ENCODE measurements around the gene FBXL7. TPM values are rescaled to one million over a fixed set of nuclear protein-coding genes. Genes with fewer than 3 reads are reported as not detected.

Gene FBXL7
- polyA plus RNA-seq, 1 donor (not counting 4 experiments of a cell fraction or from before 2014, with no cell fraction given), result 0.22 TPM

DNA sequence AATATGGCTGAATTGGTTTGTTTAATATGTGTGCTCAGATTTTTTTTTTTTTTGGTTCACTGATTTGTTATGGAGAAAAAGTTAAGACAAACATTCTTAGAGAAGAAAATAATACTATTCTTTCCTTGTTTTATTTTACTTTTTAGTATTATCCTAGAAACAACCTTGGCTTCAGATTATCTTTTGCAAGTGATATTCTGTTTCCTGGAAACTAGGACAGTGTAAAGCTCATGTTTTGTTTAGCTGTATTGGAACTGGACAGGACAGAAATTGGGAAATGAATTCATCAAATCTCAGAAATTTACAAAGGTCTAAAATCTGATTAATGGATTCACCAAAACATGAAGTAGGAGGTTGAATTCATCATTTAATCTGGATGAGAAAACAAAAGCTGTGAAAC is 130.5 kb downstream of the FBXL7 start:
- TF ChIP-seq EZH2 (IDR thresholded peaks at IDR 0.05; ENCODE audit: low read length), result no peak
- H3K9ac ChIP-seq (ENCODE audit: control insufficient read depth, extremely low read depth, insufficient read depth, low read length), result no peak overlapping the region
- no peaks in the 10 kb centered on the region for H3K9me3 ChIP-seq (ENCODE audit: control insufficient read depth, low read depth, low read length)
- H3K4me2 ChIP-seq (ENCODE audit: control insufficient read depth, extremely low read depth, insufficient read depth, low read depth, low read length), result no peak overlapping the region
- H3K36me3 ChIP-seq (ENCODE audit: control insufficient read depth in 2 of 2, extremely low read depth in 1 of 2, insufficient read depth in 2 of 2, low read length in 2 of 2), result no peaks in the 10 kb centered on the region
- DNase-seq (ENCODE audit: low read depth, low spot score), result no peak
- H3K9me1 ChIP-seq (ENCODE audit: control insufficient read depth, extremely low read depth, insufficient read depth, low read length), result no peaks in the 10 kb centered on the region
- no peaks in the 10 kb centered on the region for H3K79me2 ChIP-seq (ENCODE audit: control insufficient read depth, insufficient read depth, low read length)
- dilution Hi-C loops (cut with MboI; ENCODE audit: extremely low pct_ligation_motif_present, low sequenced_read_pairs), result no loop called here
- no peaks in the 10 kb centered on the region for H3K4me1 ChIP-seq (ENCODE audit: control insufficient read depth, extremely low read depth, insufficient read depth, low read length)
- no peak for FAIRE-seq
- no peaks in the 10 kb centered on the region for H4K20me1 ChIP-seq (ENCODE audit: control insufficient read depth, extremely low read depth, insufficient read depth, low read length)
- H3K4me3 ChIP-seq (ENCODE audit: control insufficient read depth in 2 of 3, extremely low read depth in 1 of 3, insufficient read depth in 2 of 3, low read depth in 1 of 3, low read length in 3 of 3), result no peak overlapping the region
- H3K27me3 ChIP-seq (ENCODE audit: control insufficient read depth, extremely low read depth, insufficient read depth, low read length), result no peaks in the 10 kb centered on the region
- H2AFZ ChIP-seq (ENCODE audit: control insufficient read depth, low read length), result no peak overlapping the region
- H3K27ac ChIP-seq (ENCODE audit: control insufficient read depth, insufficient read depth, low read length), result no peak overlapping the region

DNA sequence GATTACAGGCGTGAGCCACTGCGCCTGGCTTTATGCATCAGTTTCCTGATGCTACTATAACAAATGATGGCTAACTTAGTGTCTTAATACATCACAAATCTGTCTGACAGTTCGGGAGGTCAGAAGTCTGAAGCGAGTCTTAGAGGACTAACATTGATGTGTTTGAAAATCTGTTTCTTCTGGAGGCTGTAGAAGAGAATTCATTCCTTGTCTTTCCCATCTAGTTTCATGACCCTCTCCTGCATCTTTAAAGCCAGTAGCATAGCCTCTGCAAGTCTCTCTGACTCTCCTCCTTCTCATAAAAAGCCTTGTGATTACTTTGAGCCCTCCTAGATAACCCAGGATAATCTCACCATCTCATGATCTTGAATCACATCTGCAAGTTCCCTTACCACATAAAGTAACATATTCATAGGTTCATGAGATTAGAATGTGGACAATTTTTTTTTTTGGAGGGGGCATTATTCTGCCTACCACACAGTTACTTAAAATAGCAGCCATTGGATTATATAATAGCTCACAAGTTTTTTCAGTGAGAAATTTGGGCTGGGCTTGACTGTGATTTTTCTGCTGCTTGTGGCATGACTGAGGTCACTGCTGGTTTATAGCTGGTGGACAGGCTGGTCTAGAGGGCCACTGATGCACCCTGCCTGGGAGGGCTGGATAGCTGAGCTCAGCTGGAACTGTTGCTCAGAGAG is 134.8 kb downstream of the FBXL7 start:
- H3K9me3 ChIP-seq (ENCODE audit: control insufficient read depth, low read depth, low read length), result no peaks in the 10 kb centered on the region
- H3K4me1 ChIP-seq (ENCODE audit: control insufficient read depth, extremely low read depth, insufficient read depth, low read length), result no peaks in the 10 kb centered on the region
- no peak for DNase-seq (ENCODE audit: low read depth, low spot score)
- H3K36me3 ChIP-seq (ENCODE audit: control insufficient read depth in 2 of 2, extremely low read depth in 1 of 2, insufficient read depth in 2 of 2, low read length in 2 of 2), result no peaks in the 10 kb centered on the region
- H3K9ac ChIP-seq (ENCODE audit: control insufficient read depth, extremely low read depth, insufficient read depth, low read length), result no peak overlapping the region
- no peak overlapping the region for H3K27ac ChIP-seq (ENCODE audit: control insufficient read depth, insufficient read depth, low read length)
- FAIRE-seq, result no peak
- no peaks in the 10 kb centered on the region for H3K9me1 ChIP-seq (ENCODE audit: control insufficient read depth, extremely low read depth, insufficient read depth, low read length)
- dilution Hi-C loops (cut with MboI; ENCODE audit: extremely low pct_ligation_motif_present, low sequenced_read_pairs), result no loop called here
- TF ChIP-seq, protein P1, sequence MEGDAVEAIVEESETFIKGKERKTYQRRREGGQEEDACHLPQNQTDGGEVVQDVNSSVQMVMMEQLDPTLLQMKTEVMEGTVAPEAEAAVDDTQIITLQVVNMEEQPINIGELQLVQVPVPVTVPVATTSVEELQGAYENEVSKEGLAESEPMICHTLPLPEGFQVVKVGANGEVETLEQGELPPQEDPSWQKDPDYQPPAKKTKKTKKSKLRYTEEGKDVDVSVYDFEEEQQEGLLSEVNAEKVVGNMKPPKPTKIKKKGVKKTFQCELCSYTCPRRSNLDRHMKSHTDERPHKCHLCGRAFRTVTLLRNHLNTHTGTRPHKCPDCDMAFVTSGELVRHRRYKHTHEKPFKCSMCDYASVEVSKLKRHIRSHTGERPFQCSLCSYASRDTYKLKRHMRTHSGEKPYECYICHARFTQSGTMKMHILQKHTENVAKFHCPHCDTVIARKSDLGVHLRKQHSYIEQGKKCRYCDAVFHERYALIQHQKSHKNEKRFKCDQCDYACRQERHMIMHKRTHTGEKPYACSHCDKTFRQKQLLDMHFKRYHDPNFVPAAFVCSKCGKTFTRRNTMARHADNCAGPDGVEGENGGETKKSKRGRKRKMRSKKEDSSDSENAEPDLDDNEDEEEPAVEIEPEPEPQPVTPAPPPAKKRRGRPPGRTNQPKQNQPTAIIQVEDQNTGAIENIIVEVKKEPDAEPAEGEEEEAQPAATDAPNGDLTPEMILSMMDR (optimal IDR thresholded peaks at IDR 0.05 in 1 of 3, IDR thresholded peaks at IDR 0.05 in 1 of 3, conservative IDR thresholded peaks at IDR 0.05 in 1 of 3; ENCODE audit: extremely low read depth in 1 of 3, insufficient read depth in 2 of 3, low read length in 3 of 3), result no peak
- no peak for TF ChIP-seq EZH2 (IDR thresholded peaks at IDR 0.05; ENCODE audit: low read length)
- no peaks in the 10 kb centered on the region for H3K79me2 ChIP-seq (ENCODE audit: control insufficient read depth, insufficient read depth, low read length)
- H3K27me3 ChIP-seq (ENCODE audit: control insufficient read depth, extremely low read depth, insufficient read depth, low read length), result no peaks in the 10 kb centered on the region
- no peaks in the 10 kb centered on the region for H4K20me1 ChIP-seq (ENCODE audit: control insufficient read depth, extremely low read depth, insufficient read depth, low read length)
- H2AFZ ChIP-seq (ENCODE audit: control insufficient read depth, low read length), result no peak overlapping the region
- no peak overlapping the region for H3K4me3 ChIP-seq (ENCODE audit: control insufficient read depth in 2 of 3, extremely low read depth in 1 of 3, insufficient read depth in 2 of 3, low read depth in 1 of 3, low read length in 3 of 3)
- no peak overlapping the region for H3K4me2 ChIP-seq (ENCODE audit: control insufficient read depth, extremely low read depth, insufficient read depth, low read depth, low read length)

DNA sequence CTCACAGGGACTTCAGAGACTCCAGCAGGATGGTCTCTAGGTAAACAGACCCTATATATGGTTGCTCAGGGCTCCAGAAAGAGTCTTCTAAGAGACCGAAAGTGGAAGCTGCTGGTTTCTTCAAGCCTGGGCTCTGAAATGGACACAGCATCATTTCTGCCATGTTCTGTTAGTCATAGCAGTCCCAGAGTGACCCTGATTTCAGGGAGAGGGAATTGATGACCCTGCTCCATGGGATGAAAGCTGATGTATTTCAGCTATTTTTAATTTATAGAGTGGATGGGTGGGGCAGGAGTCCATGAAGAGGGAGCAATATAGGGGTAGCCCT is 135.3 kb downstream of the FBXL7 start:
- FAIRE-seq, result no peak
- DNase-seq (ENCODE audit: low read depth, low spot score), result no peak
- Histone ChIP-seq H4K20me1 (ENCODE audit: control insufficient read depth, extremely low read depth, insufficient read depth, low read length) (no peaks in the 10 kb centered on the region), H3K9me3 (ENCODE audit: control insufficient read depth, low read depth, low read length) (no peaks in the 10 kb centered on the region), H3K79me2 (ENCODE audit: control insufficient read depth, insufficient read depth, low read length) (no peaks in the 10 kb centered on the region), H3K9ac (ENCODE audit: control insufficient read depth, extremely low read depth, insufficient read depth, low read length) (no peak overlapping the region), H3K36me3 (ENCODE audit: control insufficient read depth in 2 of 2, extremely low read depth in 1 of 2, insufficient read depth in 2 of 2, low read length in 2 of 2) (no peaks in the 10 kb centered on the region), H3K27me3 (ENCODE audit: control insufficient read depth, extremely low read depth, insufficient read depth, low read length) (no peaks in the 10 kb centered on the region), H3K4me1 (ENCODE audit: control insufficient read depth, extremely low read depth, insufficient read depth, low read length) (no peaks in the 10 kb centered on the region), H3K9me1 (ENCODE audit: control insufficient read depth, extremely low read depth, insufficient read depth, low read length) (no peaks in the 10 kb centered on the region), H3K27ac (ENCODE audit: control insufficient read depth, insufficient read depth, low read length) (no peak overlapping the region), H2AFZ (ENCODE audit: control insufficient read depth, low read length) (no peak overlapping the region), H3K4me3 (ENCODE audit: control insufficient read depth in 2 of 3, extremely low read depth in 1 of 3, insufficient read depth in 2 of 3, low read depth in 1 of 3, low read length in 3 of 3) (no peak overlapping the region), H3K4me2 (ENCODE audit: control insufficient read depth, extremely low read depth, insufficient read depth, low read depth, low read length) (no peak overlapping the region)
- TF ChIP-seq, protein P1 (optimal IDR thresholded peaks at IDR 0.05 in 1 of 3, IDR thresholded peaks at IDR 0.05 in 1 of 3, conservative IDR thresholded peaks at IDR 0.05 in 1 of 3; ENCODE audit: extremely low read depth in 1 of 3, insufficient read depth in 2 of 3, low read length in 3 of 3), result no peak
- no peak for TF ChIP-seq EZH2 (IDR thresholded peaks at IDR 0.05; ENCODE audit: low read length)
- dilution Hi-C loops (cut with MboI; ENCODE audit: extremely low pct_ligation_motif_present, low sequenced_read_pairs), result no loop called here
